ENCODE measurements around the gene AKAP7.

DNA sequence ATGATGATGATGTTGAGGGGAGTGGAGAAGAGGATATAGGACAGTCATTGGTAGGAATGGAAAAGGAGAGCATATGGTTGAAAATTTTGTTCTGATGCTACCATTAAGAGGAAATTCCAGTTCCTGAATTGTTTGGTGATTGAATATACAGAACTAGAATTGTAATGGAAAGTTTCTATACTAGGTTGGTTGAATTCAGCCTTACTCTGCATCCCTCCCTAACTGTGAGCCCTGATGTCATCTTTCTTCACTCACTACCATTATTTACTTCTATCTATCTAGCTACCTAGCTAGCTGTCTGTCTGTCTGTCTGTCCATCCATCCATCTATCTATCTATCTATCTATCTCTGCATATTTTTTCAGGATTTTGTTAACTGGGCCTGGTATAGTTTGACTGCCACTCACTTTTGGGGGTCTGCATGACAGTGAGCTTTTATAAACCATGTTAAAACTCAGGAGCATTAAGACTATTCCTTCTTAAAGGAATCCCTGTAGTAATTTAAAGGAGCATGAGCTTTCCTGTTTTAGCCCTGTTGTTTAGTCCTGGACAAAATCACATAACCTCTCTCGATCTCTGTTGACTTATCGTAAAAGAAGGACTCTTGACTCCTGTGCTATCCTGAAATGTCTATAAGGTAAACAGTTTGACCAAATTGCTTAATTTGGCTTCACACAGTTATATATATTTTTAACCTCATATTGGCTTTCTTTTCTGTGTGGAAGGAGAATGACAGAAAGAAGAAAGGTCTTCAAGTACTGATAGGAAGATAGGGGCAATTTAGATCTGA is 71.4 kb downstream of the AKAP7 start:
- TF ChIP-seq, protein P1, sequence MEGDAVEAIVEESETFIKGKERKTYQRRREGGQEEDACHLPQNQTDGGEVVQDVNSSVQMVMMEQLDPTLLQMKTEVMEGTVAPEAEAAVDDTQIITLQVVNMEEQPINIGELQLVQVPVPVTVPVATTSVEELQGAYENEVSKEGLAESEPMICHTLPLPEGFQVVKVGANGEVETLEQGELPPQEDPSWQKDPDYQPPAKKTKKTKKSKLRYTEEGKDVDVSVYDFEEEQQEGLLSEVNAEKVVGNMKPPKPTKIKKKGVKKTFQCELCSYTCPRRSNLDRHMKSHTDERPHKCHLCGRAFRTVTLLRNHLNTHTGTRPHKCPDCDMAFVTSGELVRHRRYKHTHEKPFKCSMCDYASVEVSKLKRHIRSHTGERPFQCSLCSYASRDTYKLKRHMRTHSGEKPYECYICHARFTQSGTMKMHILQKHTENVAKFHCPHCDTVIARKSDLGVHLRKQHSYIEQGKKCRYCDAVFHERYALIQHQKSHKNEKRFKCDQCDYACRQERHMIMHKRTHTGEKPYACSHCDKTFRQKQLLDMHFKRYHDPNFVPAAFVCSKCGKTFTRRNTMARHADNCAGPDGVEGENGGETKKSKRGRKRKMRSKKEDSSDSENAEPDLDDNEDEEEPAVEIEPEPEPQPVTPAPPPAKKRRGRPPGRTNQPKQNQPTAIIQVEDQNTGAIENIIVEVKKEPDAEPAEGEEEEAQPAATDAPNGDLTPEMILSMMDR (IDR thresholded peaks at IDR 0.05; ENCODE audit: poor library complexity): no peak
- no peak for TF ChIP-seq EZH2 (IDR thresholded peaks at IDR 0.05; ENCODE audit: borderline replicate concordance)
